ENCODE data around the gene MFGE8. TPM values are rescaled to one million over a fixed set of nuclear protein-coding genes. Genes with fewer than 3 reads are reported as not detected.

Gene MFGE8
- total RNA-seq, 3 donors from 2014 or later = 226 to 457 (median 311) TPM

- Histone ChIP-seq H3K27ac (peak overlapping the region in 1 of 2 donors; percentile 48), H3K9me3 (no peaks in the 10 kb centered on the region), H3K36me3 (no peaks in the 10 kb centered on the region), H3K4me1 (peaks cover 4 to 16% of the 10 kb centered on the region in 2 donors), H3K27me3 (no peaks in the 10 kb centered on the region), H3K4me3 (no peak overlapping the region)
- DNase-seq (ENCODE audit: low spot score in 2 of 2) = no peak
- TF ChIP-seq POLR2AphosphoS5 (IDR thresholded peaks at IDR 0.05) (no peak), CTCF (IDR thresholded peaks at IDR 0.05) (no peak), POLR2A (IDR thresholded peaks at IDR 0.05) (no peak)
- intact Hi-C loops (cut with DNase I; ENCODE audit: low total_unique reads) = loop anchor here (10.0 kb wide), 1 partner anchor 264 kb away; no protein-coding TSS in a partner anchor
Measured at GRCh38 chr15:88900309-88900981, 12.7 kb downstream of the MFGE8 start.

- TF ChIP-seq CTCF (IDR thresholded peaks at IDR 0.05) (no peak), POLR2AphosphoS5 (IDR thresholded peaks at IDR 0.05) (no peak), POLR2A (IDR thresholded peaks at IDR 0.05) (no peak)
- H3K27ac ChIP-seq = peak overlapping the region; percentile 48 to 59
- no peaks in the 10 kb centered on the region for H3K27me3 ChIP-seq
- H3K4me3 ChIP-seq = no peak overlapping the region
- intact Hi-C loops (cut with DNase I; ENCODE audit: low total_unique reads) = no loop called here
- DNase-seq (ENCODE audit: low spot score in 2 of 2) = no peak
- peaks cover 4 to 16% of the 10 kb centered on the region in 2 donors for H3K4me1 ChIP-seq
- H3K36me3 ChIP-seq = no peaks in the 10 kb centered on the region
- no peaks in the 10 kb centered on the region for H3K9me3 ChIP-seq
Measured at GRCh38 chr15:88899251-88899650, 13.9 kb downstream of the MFGE8 start.

GRCh38 chr15:88898736-88899135, 14.4 kb downstream of the MFGE8 start:
- no peak overlapping the region for H3K4me3 ChIP-seq
- intact Hi-C loops (cut with DNase I; ENCODE audit: low total_unique reads) = no loop called here
- H3K9me3 ChIP-seq = no peaks in the 10 kb centered on the region
- TF ChIP-seq POLR2AphosphoS5 (IDR thresholded peaks at IDR 0.05) (no peak), POLR2A (IDR thresholded peaks at IDR 0.05) (no peak), CTCF (IDR thresholded peaks at IDR 0.05) (no peak)
- H3K27me3 ChIP-seq = no peaks in the 10 kb centered on the region
- peaks cover 4 to 16% of the 10 kb centered on the region in 2 donors for H3K4me1 ChIP-seq
- no peak for DNase-seq (ENCODE audit: low spot score in 2 of 2)
- H3K36me3 ChIP-seq = no peaks in the 10 kb centered on the region
- H3K27ac ChIP-seq = peak overlapping the region; percentile 48 to 59

GRCh38 chr15:88897456-88898194, 15.6 kb downstream of the MFGE8 start:
- Histone ChIP-seq H3K4me1 (peaks cover 4 to 16% of the 10 kb centered on the region in 2 donors), H3K27ac (peak overlapping the region; percentile 77 to 82), H3K4me3 (peak overlapping the region in 2 of 3 donors; percentile 6 to 31), H3K9me3 (no peaks in the 10 kb centered on the region), H3K36me3 (no peaks in the 10 kb centered on the region), H3K27me3 (no peaks in the 10 kb centered on the region)
- TF ChIP-seq POLR2AphosphoS5 (IDR thresholded peaks at IDR 0.05) (no peak), POLR2A (IDR thresholded peaks at IDR 0.05) (no peak), CTCF (IDR thresholded peaks at IDR 0.05) (peak in 2 of 3 donors; percentile 38 to 50)
- intact Hi-C loops (cut with DNase I; ENCODE audit: low total_unique reads) = no loop called here
- DNase-seq (ENCODE audit: low spot score in 2 of 2) = peak; percentile 78 to 89

GRCh38 chr15:88897142-88897455, 16.1 kb downstream of the MFGE8 start:
- peak overlapping the region; percentile 77 to 82 for H3K27ac ChIP-seq
- H3K4me3 ChIP-seq = peak overlapping the region in 2 of 3 donors; percentile 6 to 31
- intact Hi-C loops (cut with DNase I; ENCODE audit: low total_unique reads) = no loop called here
- TF ChIP-seq POLR2A (IDR thresholded peaks at IDR 0.05) = no peak
- no peak for TF ChIP-seq POLR2AphosphoS5 (IDR thresholded peaks at IDR 0.05)
- TF ChIP-seq CTCF (IDR thresholded peaks at IDR 0.05) = no peak
- no peaks in the 10 kb centered on the region for H3K36me3 ChIP-seq
- no peaks in the 10 kb centered on the region for H3K9me3 ChIP-seq
- H3K27me3 ChIP-seq = no peaks in the 10 kb centered on the region
- no peak for DNase-seq (ENCODE audit: low spot score in 2 of 2)
- peaks cover 4 to 16% of the 10 kb centered on the region in 2 donors for H3K4me1 ChIP-seq
